Gastrocnemius medialis (tissue), 4 donors: ENCODE data around the gene DDX39A. TPM values are rescaled to one million over a fixed set of nuclear protein-coding genes. Genes with fewer than 3 reads are reported as not detected.
A peak's percentile ranks its signal among the peaks of the same experiment; 100 is the strongest.
"Not testable (repeated sequence)": the region's sequence is repeated elsewhere in the genome, so short reads cannot be mapped to it uniquely, and the experiment has no call there.

Experiments
- ATAC-seq, 2 donors: fragments of 150-250 bp; one replicate each; pipeline ENCODE4 v1.9.1; 2016
- DNase-seq, 2 donors: peaks; one replicate each; pipeline ENCODE4 v3.0.0-alpha.2; 2019
- H3K27ac ChIP-seq, 4 donors: fragments of 200-600 bp; sonication (generic); 1 replicate in 1 of 4; 2 replicates in 3 of 4; pipeline ENCODE4 v1.5.1; 2016 to 2018; ENCODE audit warnings: mild to moderate bottlenecking in 2 of 4, moderate library complexity in 1 of 4
- H3K27me3 ChIP-seq, 3 donors: fragments of 200-600 bp; sonication (generic) in 2 of 3; 1 replicate in 1 of 3; 2 replicates in 2 of 3; pipeline versions ENCODE4 v1.5.1 to v1.6.0; 2016 to 2019; ENCODE audit warnings: mild to moderate bottlenecking in 1 of 3, moderate library complexity in 1 of 3
- H3K36me3 ChIP-seq, 2 donors: fragments of 200-600 bp; sonication (generic) in 1 of 2; one replicate each; pipeline ENCODE4 v1.5.1; 2017 to 2018
- H3K4me1 ChIP-seq, 2 donors: fragments of 200-600 bp; sonication (generic) in 1 of 2; one replicate each; pipeline ENCODE4 v1.5.1; 2016 to 2017; ENCODE audit warnings: mild to moderate bottlenecking in 2 of 2
- H3K4me3 ChIP-seq, 4 donors: fragments of 200-600 bp; sonication (generic) in 3 of 4; 1 replicate in 1 of 4; 2 replicates in 3 of 4; pipeline ENCODE4 v1.5.1; 2016 to 2019; ENCODE audit warnings: mild to moderate bottlenecking in 2 of 4
- H3K9me3 ChIP-seq, 3 donors: fragments of 200-600 bp; sonication (generic) in 2 of 3; 1 replicate in 1 of 3; 2 replicates in 2 of 3; pipeline ENCODE4 v1.5.1; 2016 to 2019
- POLR2A ChIP-seq, 2 donors: fragments of 450-650 bp; IDR thresholded peaks; one replicate each; pipeline ENCODE4 v1.6.1; 2017; ENCODE audit warnings: antibody characterized with exemption in 2 of 2, mild to moderate bottlenecking in 2 of 2, moderate library complexity in 2 of 2
- in situ Hi-C, 4 donors: fragments of 200-750 bp; cut with MboI; loops; one replicate each; pipeline versions ENCODE4 v1.15.0 to v1.8.0; 2017; ENCODE audit warnings: low sequenced_read_pairs in 4 of 4
- intact Hi-C: fragments of 100-400 bp; cut with DNase I; formaldehyde crosslinking; loops from one replicate; pipeline ENCODE4 v1.15.1; 2023; ENCODE audit warnings: low total_unique reads
- total RNA-seq, 4 donors: library from RNA; depleted of rRNA; stranded (reverse); fragments of >200 nt; gene quantifications; one replicate each; pipeline versions ENCODE4 v1.1.0 to v1.2.3, GENCODE V29; 2016
- TF ChIP-seq, protein P1 (sequence below), 5 experiments: fragments of 450-650 bp in 3 of 5; fragments of 200-600 bp in 2 of 5; sonication (generic) in 2 of 5; IDR thresholded peaks in 4 of 5; conservative IDR thresholded peaks in 1 of 5; 1 replicate in 4 of 5; 2 replicates in 1 of 5; pipeline ENCODE4 v1.5.1; 2016 to 2019; ENCODE audit warnings: antibody characterized with exemption in 5 of 5, mild to moderate bottlenecking in 3 of 5, moderate library complexity in 3 of 5

DDX39A gene
- total RNA-seq, 4 donors from 2014 or later = 23.9 to 59.2 (median 41.3) TPM

DNA sequence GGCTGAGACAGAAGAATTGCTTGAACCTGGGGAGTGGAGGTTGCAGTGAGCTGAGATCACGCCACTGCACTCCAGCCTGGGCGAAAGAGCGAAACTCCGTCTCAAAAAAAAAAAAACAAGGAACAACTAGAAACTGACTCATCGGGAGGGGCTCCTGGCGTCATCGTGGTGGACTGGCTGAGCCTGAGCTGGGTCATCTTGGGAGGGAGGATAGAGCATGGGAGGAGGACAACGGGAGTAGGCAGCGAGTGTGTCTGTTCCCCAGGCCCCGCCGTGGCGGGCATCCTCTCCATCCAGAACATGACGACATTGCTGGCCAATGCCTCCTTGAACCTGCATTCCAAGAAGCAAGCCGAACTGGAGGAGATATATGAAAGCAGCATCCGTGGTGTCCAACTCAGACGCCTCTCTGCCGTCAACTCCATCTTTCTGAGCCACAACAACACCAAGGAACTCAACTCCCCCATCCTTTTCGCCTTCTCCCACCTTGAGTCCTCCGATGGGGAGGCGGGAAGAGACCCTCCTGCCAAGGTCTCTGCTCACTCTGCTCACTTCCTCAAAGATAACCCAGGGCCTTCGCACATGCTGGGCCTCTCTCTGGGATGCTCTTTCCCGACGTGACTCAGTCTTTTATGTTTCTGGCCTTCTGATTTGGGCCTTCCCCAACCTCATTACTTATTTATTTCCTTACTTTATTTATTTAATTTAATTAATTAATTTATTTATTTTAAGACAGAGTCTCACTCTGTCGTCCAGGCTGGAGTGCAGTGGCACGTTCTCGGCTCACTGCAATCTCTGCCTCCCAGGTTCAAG, 16.6 kb downstream of the DDX39A start:
- H3K4me1 ChIP-seq = no peaks in the 10 kb centered on the region
- intact Hi-C loops (no loop called here), in situ Hi-C loops (no loop called here)
- H3K27ac ChIP-seq = peak overlapping the region in 1 of 4 donors; percentile 34
- TF ChIP-seq, protein P1, sequence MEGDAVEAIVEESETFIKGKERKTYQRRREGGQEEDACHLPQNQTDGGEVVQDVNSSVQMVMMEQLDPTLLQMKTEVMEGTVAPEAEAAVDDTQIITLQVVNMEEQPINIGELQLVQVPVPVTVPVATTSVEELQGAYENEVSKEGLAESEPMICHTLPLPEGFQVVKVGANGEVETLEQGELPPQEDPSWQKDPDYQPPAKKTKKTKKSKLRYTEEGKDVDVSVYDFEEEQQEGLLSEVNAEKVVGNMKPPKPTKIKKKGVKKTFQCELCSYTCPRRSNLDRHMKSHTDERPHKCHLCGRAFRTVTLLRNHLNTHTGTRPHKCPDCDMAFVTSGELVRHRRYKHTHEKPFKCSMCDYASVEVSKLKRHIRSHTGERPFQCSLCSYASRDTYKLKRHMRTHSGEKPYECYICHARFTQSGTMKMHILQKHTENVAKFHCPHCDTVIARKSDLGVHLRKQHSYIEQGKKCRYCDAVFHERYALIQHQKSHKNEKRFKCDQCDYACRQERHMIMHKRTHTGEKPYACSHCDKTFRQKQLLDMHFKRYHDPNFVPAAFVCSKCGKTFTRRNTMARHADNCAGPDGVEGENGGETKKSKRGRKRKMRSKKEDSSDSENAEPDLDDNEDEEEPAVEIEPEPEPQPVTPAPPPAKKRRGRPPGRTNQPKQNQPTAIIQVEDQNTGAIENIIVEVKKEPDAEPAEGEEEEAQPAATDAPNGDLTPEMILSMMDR (IDR thresholded peaks at IDR 0.05 in 4 of 5, conservative IDR thresholded peaks at IDR 0.05 in 1 of 5) = no peak
- no peak for TF ChIP-seq POLR2A (IDR thresholded peaks at IDR 0.05)
- H3K9me3 ChIP-seq = no peaks in the 10 kb centered on the region
- DNase-seq (peak in 1 of 2 donors; percentile 57), ATAC-seq (no peak)
- H3K36me3 ChIP-seq = peaks cover 0 to 68% of the 10 kb centered on the region in 2 donors
- H3K4me3 ChIP-seq = no peak overlapping the region
- H3K27me3 ChIP-seq = no peaks in the 10 kb centered on the region

DNA sequence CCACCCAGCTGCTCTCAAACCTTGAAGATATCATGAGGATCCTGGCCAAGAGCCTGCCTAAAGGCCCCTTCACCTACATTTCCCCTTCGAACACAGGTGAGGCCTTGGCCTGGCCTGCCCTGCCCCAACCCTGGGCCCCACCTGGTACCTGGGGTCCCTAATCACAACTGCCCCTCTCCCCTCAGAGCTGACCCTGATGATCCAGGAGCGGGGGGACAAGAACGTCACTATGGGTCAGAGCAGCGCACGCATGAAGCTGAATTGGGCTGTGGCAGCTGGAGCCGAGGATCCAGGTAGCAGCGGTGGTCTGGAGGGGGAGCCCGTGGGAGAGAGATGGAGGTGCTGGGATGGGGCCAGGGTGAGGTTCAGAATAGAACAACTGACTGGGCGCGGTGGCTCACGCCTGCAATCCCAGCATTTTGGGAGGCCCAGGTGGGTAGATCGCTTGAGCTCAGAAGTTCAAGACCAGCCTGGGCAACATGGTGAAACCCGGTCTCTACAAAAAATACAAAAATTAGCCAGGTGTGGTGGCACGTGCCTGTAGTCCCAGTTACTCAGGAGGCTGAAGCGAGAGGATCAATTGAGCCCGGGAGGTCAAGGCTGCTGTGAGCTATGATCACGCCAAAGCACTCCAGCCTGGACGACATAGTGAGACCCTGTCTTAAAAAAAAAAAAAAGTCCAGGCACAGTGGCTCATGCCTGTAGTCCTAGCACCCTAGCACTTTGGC, 17.5 kb downstream of the DDX39A start:
- ATAC-seq = no peak
- intact Hi-C loops (no loop called here), in situ Hi-C loops (no loop called here)
- Histone ChIP-seq H3K36me3 (peaks cover 0 to 60% of the 10 kb centered on the region in 2 donors), H3K4me1 (no peaks in the 10 kb centered on the region), H3K4me3 (no peak overlapping the region), H3K9me3 (no peaks in the 10 kb centered on the region), H3K27me3 (no peaks in the 10 kb centered on the region), H3K27ac (no peak overlapping the region)
- TF ChIP-seq POLR2A (IDR thresholded peaks at IDR 0.05) = no peak
- TF ChIP-seq, protein P1 (IDR thresholded peaks at IDR 0.05 in 4 of 5, conservative IDR thresholded peaks at IDR 0.05 in 1 of 5) = no peak
- no peak for DNase-seq

- TF ChIP-seq POLR2A (IDR thresholded peaks at IDR 0.05) = no peak
- TF ChIP-seq, protein P1 (IDR thresholded peaks at IDR 0.05 in 4 of 5, conservative IDR thresholded peaks at IDR 0.05 in 1 of 5) = no peak
- in situ Hi-C loops = no loop called here
- no peaks in the 10 kb centered on the region for H3K27me3 ChIP-seq
- DNase-seq (no peak), ATAC-seq (no peak)
- H3K27ac ChIP-seq = no peak overlapping the region
- no peak overlapping the region for H3K4me3 ChIP-seq
- intact Hi-C loops = no loop called here
- H3K36me3 ChIP-seq = peaks cover 0 to 55% of the 10 kb centered on the region in 2 donors
- H3K4me1 ChIP-seq = no peaks in the 10 kb centered on the region
- no peaks in the 10 kb centered on the region for H3K9me3 ChIP-seq
These were observed 18.1 kb downstream of the DDX39A start for GRCh38 chr19:14400951-14401431.

DNA sequence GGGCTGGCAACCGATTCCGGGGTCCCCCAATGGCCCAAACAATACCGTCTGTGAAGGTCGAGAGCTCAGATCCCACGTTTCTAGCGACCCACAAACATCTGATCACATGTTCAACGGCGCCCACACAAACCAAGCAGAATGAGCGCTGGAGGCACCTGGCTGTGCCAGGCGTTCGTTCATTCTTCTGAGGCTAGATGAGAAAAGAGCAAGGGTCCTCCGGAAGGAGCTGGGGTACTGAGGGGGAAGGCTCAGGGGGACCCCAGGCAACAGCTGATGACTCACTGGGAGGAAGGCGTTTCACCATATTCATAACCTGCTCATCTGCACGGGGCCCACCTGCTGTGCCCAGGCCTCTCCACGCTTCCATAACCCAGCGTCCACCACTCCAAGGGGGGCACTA, 22.0 kb downstream of the DDX39A start:
- intact Hi-C loops, H3K27me3 ChIP-seq, H3K27ac ChIP-seq, DNase-seq, in situ Hi-C loops, H3K9me3 ChIP-seq, ATAC-seq, H3K4me3 ChIP-seq, H3K4me1 ChIP-seq: not testable (repeated sequence)
- peaks cover 0 to 59% of the 10 kb centered on the region in 2 donors for H3K36me3 ChIP-seq

GRCh38 chr19:14396730-14397129, 22.4 kb downstream of the DDX39A start:
- in situ Hi-C loops, ATAC-seq, H3K27me3 ChIP-seq: not testable (repeated sequence)

More at GRCh38 chr19:14396730-14397129, 22.4 kb downstream of the DDX39A start:
- DNase-seq, H3K27ac ChIP-seq, H3K4me3 ChIP-seq, intact Hi-C loops, H3K4me1 ChIP-seq, H3K9me3 ChIP-seq: not testable (repeated sequence)
- peaks cover 0 to 63% of the 10 kb centered on the region in 2 donors for H3K36me3 ChIP-seq
